ENCODE measurements around the gene SRPRB.

Gene SRPRB

GRCh38 chr3:133864616-133865015 lies 59.0 kb downstream of the SRPRB start:
- no peak for DNase-seq (ENCODE audit: low read depth in 1 of 2, low spot score in 1 of 2)

- DNase-seq (ENCODE audit: low read depth in 1 of 2, low spot score in 1 of 2) = no peak
Observed at GRCh38 chr3:133865136-133865855, 59.7 kb downstream of the SRPRB start.

- no peak for DNase-seq (ENCODE audit: low read depth in 1 of 2, low spot score in 1 of 2)
Observed at GRCh38 chr3:133866141-133866540, 60.5 kb downstream of the SRPRB start.

- DNase-seq (ENCODE audit: low read depth in 1 of 2, low spot score in 1 of 2) = no peak
Observed at GRCh38 chr3:133868186-133868585, 62.6 kb downstream of the SRPRB start.

GRCh38 chr3:133868758-133869475 lies 63.3 kb downstream of the SRPRB start:
- DNase-seq (ENCODE audit: low read depth in 1 of 2, low spot score in 1 of 2) = no peak

GRCh38 chr3:133869586-133869985 lies 64.0 kb downstream of the SRPRB start:
- DNase-seq (ENCODE audit: low read depth in 1 of 2, low spot score in 1 of 2) = no peak

GRCh38 chr3:133870822-133871221 lies 65.2 kb downstream of the SRPRB start:
- no peak for DNase-seq (ENCODE audit: low read depth in 1 of 2, low spot score in 1 of 2)
